Kidney (tissue), 14 donors: ENCODE measurements around the gene YJU2. TPM values are rescaled to one million over a fixed set of nuclear protein-coding genes. Genes with fewer than 3 reads are reported as not detected.
"Not testable (repeated sequence)": the region's sequence is repeated elsewhere in the genome, so short reads cannot be mapped to it uniquely, and the experiment has no call there.

Experiments
- DNase-seq, 5 donors: peaks; one replicate each; pipeline ENCODE4 v3.0.0-alpha.2; 2013 to 2020
- FAIRE-seq: peaks from 2 replicates; lab custom pipeline; 2012; peaks lifted over from hg19 to GRCh38; lab: Jason Lieb, UNC
- H3K27ac ChIP-seq, 2 donors: one replicate each; pipeline ENCODE4 v1.7.0; 2013; ENCODE audit warnings: low read depth in 2 of 2, low read length in 2 of 2, inconsistent platforms in 1 of 2
- H3K27me3 ChIP-seq: one replicate; pipeline ENCODE4 v1.7.1; 2013; ENCODE audit warnings: low read length, inconsistent platforms; ENCODE audit not compliant: control insufficient read depth, insufficient read depth
- H3K36me3 ChIP-seq, 3 donors: one replicate each; pipeline versions ENCODE4 v1.7.0 to v1.7.1; 2013; ENCODE audit warnings: low read length in 3 of 3, control low read depth in 1 of 3, inconsistent platforms in 1 of 3; ENCODE audit not compliant: insufficient read depth in 3 of 3, control insufficient read depth in 2 of 3
- H3K4me1 ChIP-seq, 3 donors: one replicate each; pipeline versions ENCODE4 v1.7.0 to v1.7.1; 2013; ENCODE audit warnings: low read length in 3 of 3, inconsistent platforms in 1 of 3, low read depth in 1 of 3; ENCODE audit not compliant: control insufficient read depth in 2 of 3, insufficient read depth in 2 of 3
- H3K4me3 ChIP-seq, 3 donors: one replicate each; pipeline versions ENCODE4 v1.7.0 to v1.8.1; 2013; ENCODE audit warnings: low read length in 3 of 3, control low read depth in 1 of 3, inconsistent platforms in 1 of 3
- H3K9ac ChIP-seq, 3 donors: one replicate each; pipeline versions ENCODE4 v1.7.0 to v1.7.1; 2013; ENCODE audit warnings: low read length in 3 of 3, control low read depth in 1 of 3, inconsistent platforms in 1 of 3
- H3K9me3 ChIP-seq, 3 donors: one replicate each; pipeline versions ENCODE4 v1.7.0 to v1.7.1; 2013; ENCODE audit warnings: low read length in 3 of 3, control low read depth in 1 of 3, inconsistent platforms in 1 of 3; ENCODE audit not compliant: control insufficient read depth in 2 of 3, insufficient read depth in 1 of 3
- CTCF ChIP-seq: IDR thresholded peaks from 3 replicates; pipeline ENCODE4 v1.5.1; 2012; ENCODE audit warnings: mild to moderate bottlenecking, moderate library complexity, borderline replicate concordance; ENCODE audit not compliant: insufficient read depth; ENCODE audit errors: extremely low read depth
- intact Hi-C: fragments of 100-400 bp; cut with DNase I; formaldehyde crosslinking; loops from one replicate; pipeline ENCODE4 v1.11.1; 2022
- polyA plus RNA-seq: library from polyadenylated mRNA; stranded (reverse); fragments of 350-450 nt; fragmentation: Illumina TruSeq; extraction: RNeasy Lipid Tissue Mini Kit (QIAGEN cat#74804); gene quantifications from one replicate; pipeline ENCODE4 v1.2.3, GENCODE V29; 2014; ENCODE audit warnings: low read depth, low replicate concordance; ENCODE audit not compliant: insufficient read depth
- total RNA-seq: library from RNA; stranded (reverse); fragmentation: NEBNext Ultra II Directional; extraction: Animal tissue kit (Norgen Biotek cat#: 25700); gene quantifications from one replicate; pipeline ENCODE4 v1.2.1, GENCODE V29; 2021
- donor health status: control.
- donor health status: control.
- donor health status: control.
- donor health status: control.
- donor health status: control.
- donor health status: DM: yes; HTN: yes; CAD: no.
- donor health status: Normal renal cell carcinoma (clear cell type).

YJU2 gene
- total and polyA plus RNA-seq, 2 donors from 2014 or later = 22.5 to 26.0 TPM

GRCh38 chr19:4267901-4268815, 21.3 kb downstream of the YJU2 start:
- H3K4me3 ChIP-seq = no peak overlapping the region
- no peaks in the 10 kb centered on the region for H3K9me3 ChIP-seq
- no peaks in the 10 kb centered on the region for H3K27me3 ChIP-seq
- intact Hi-C loops = no loop called here
- no peak for TF ChIP-seq CTCF
- peak overlapping the region; percentile 38 to 47 for H3K27ac ChIP-seq
- H3K9ac ChIP-seq = no peak overlapping the region
- H3K36me3 ChIP-seq = peaks cover 3 to 14% (median 12%) of the 10 kb centered on the region in 3 donors
- H3K4me1 ChIP-seq = no peaks in the 10 kb centered on the region
- FAIRE-seq (no peak), DNase-seq (no peak)

- no peak overlapping the region for H3K9ac ChIP-seq
- no peak for TF ChIP-seq CTCF
- FAIRE-seq (no peak), DNase-seq (no peak)
- intact Hi-C loops = no loop called here
- peak overlapping the region; percentile 38 to 47 for H3K27ac ChIP-seq
- no peaks in the 10 kb centered on the region for H3K4me1 ChIP-seq
- H3K4me3 ChIP-seq = no peak overlapping the region
- H3K27me3 ChIP-seq = no peaks in the 10 kb centered on the region
- no peaks in the 10 kb centered on the region for H3K9me3 ChIP-seq
- H3K36me3 ChIP-seq = peaks cover 3 to 12% (median 12%) of the 10 kb centered on the region in 3 donors
These were observed 22.0 kb downstream of the YJU2 start for GRCh38 chr19:4268816-4269430.

GRCh38 chr19:4272894-4273293, 26.0 kb downstream of the YJU2 start:
- DNase-seq (no peak), FAIRE-seq (no peak)
- no peaks in the 10 kb centered on the region for H3K9me3 ChIP-seq
- H3K4me1 ChIP-seq = no peaks in the 10 kb centered on the region
- intact Hi-C loops = no loop called here
- TF ChIP-seq CTCF = no peak
- no peak overlapping the region for H3K27ac ChIP-seq
- no peaks in the 10 kb centered on the region for H3K27me3 ChIP-seq
- no peak overlapping the region for H3K4me3 ChIP-seq
- H3K9ac ChIP-seq = no peak overlapping the region
- H3K36me3 ChIP-seq = peaks cover 0 to 6% (median 5%) of the 10 kb centered on the region in 3 donors

- H3K36me3 ChIP-seq, H3K9me3 ChIP-seq, H3K4me3 ChIP-seq, FAIRE-seq, H3K27ac ChIP-seq, H3K27me3 ChIP-seq, DNase-seq, H3K9ac ChIP-seq, intact Hi-C loops, H3K4me1 ChIP-seq: not testable (repeated sequence)
These were observed 27.4 kb downstream of the YJU2 start for GRCh38 chr19:4274321-4274686.
